Mesenteric fat pad (tissue), 1 donor: Measurements from ENCODE around the gene SNX32. TPM values are rescaled to one million over a fixed set of nuclear protein-coding genes. Genes with fewer than 3 reads are reported as not detected.
A peak's percentile ranks its signal among the peaks of the same experiment; 100 is the strongest.
"Not testable (repeated sequence)": the region's sequence is repeated elsewhere in the genome, so short reads cannot be mapped to it uniquely, and the experiment has no call there.

Source experiments
- DNase-seq: peaks from one replicate; pipeline ENCODE4 v3.0.0-alpha.2; 2020; ENCODE audit warnings: low spot score
- total RNA-seq: library from RNA; stranded (reverse); fragmentation: NEBNext Ultra II Directional; extraction: Animal tissue kit (Norgen Biotek cat#: 25700); gene quantifications from one replicate; pipeline ENCODE4 v1.2.1, GENCODE V29; 2021
- donor health status: DM: yes; HTN: yes; CAD: no.

Gene SNX32
- total RNA-seq, 1 donor from 2014 or later: not detected

- DNase-seq: no peak
Measured at GRCh38 chr11:65822776-65823528, 10.8 kb upstream of the SNX32 start.

- no peak for DNase-seq
Measured at GRCh38 chr11:65826984-65827735, 6.6 kb upstream of the SNX32 start.

GRCh38 chr11:65829459-65829858, 4.3 kb upstream of the SNX32 start:
- DNase-seq: no peak

- not testable (repeated sequence) for DNase-seq
Measured at GRCh38 chr11:65832231-65832630, 1.5 kb upstream of the SNX32 start.

GRCh38 chr11:65834202-65834601, 439 bp downstream of the SNX32 start:
- DNase-seq: no peak

- DNase-seq: no peak
Measured at GRCh38 chr11:65842144-65842543, 8.4 kb downstream of the SNX32 start.

GRCh38 chr11:65843811-65844210, 10.0 kb downstream of the SNX32 start:
- DNase-seq: no peak

- peak; percentile 47 for DNase-seq
Measured at GRCh38 chr11:65844231-65844872, 10.6 kb downstream of the SNX32 start.

GRCh38 chr11:65847746-65848145, 14.0 kb downstream of the SNX32 start:
- no peak for DNase-seq

GRCh38 chr11:65848693-65849092, 14.9 kb downstream of the SNX32 start:
- not testable (repeated sequence) for DNase-seq

- DNase-seq: peak; percentile 49
Measured at GRCh38 chr11:65849366-65849765, 15.6 kb downstream of the SNX32 start.

- DNase-seq: peak; percentile 83
Measured at GRCh38 chr11:65849771-65850216, 16.0 kb downstream of the SNX32 start.

- peak; percentile 83 for DNase-seq
Measured at GRCh38 chr11:65850217-65851082, 16.7 kb downstream of the SNX32 start.

GRCh38 chr11:65851083-65851579, 17.4 kb downstream of the SNX32 start:
- peak; percentile 86 for DNase-seq

GRCh38 chr11:65851811-65852507, 18.2 kb downstream of the SNX32 start:
- peak; percentile 73 for DNase-seq

- peak; percentile 90 for DNase-seq
Measured at GRCh38 chr11:65852508-65853245, 18.9 kb downstream of the SNX32 start.

GRCh38 chr11:65853246-65853979, 19.6 kb downstream of the SNX32 start:
- DNase-seq: peak; percentile 30

GRCh38 chr11:65854161-65854592, 20.4 kb downstream of the SNX32 start:
- peak; percentile 84 for DNase-seq
